HFF-Myc (cell line): ENCODE data around the gene PRKCD.

Source experiments
- DNase-seq: peaks from one replicate; pipeline ENCODE4 v3.0.0-alpha.2; 2011; ENCODE audit warnings: low read depth; ENCODE audit errors: extremely low read depth
- H3K4me3 ChIP-seq: replicated peaks from 2 replicates; pipeline ENCODE4 v1.5.1; 2011; ENCODE audit warnings: low read depth, mild to moderate bottlenecking, control low read depth, low read length
- TF ChIP-seq, protein P1 (sequence below): IDR thresholded peaks from 2 replicates; pipeline ENCODE4 v1.5.1; 2012; ENCODE audit warnings: mild to moderate bottlenecking, low read depth, low read length, control low read depth; ENCODE audit errors: missing control alignments

Gene PRKCD

GRCh38 chr3:53167418-53168174 lies 6.6 kb downstream of the PRKCD start:
- DNase-seq, result no peak
- H3K4me3 ChIP-seq, result no peak overlapping the region
- TF ChIP-seq, protein P1, sequence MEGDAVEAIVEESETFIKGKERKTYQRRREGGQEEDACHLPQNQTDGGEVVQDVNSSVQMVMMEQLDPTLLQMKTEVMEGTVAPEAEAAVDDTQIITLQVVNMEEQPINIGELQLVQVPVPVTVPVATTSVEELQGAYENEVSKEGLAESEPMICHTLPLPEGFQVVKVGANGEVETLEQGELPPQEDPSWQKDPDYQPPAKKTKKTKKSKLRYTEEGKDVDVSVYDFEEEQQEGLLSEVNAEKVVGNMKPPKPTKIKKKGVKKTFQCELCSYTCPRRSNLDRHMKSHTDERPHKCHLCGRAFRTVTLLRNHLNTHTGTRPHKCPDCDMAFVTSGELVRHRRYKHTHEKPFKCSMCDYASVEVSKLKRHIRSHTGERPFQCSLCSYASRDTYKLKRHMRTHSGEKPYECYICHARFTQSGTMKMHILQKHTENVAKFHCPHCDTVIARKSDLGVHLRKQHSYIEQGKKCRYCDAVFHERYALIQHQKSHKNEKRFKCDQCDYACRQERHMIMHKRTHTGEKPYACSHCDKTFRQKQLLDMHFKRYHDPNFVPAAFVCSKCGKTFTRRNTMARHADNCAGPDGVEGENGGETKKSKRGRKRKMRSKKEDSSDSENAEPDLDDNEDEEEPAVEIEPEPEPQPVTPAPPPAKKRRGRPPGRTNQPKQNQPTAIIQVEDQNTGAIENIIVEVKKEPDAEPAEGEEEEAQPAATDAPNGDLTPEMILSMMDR, result no peak

- DNase-seq, result no peak
- TF ChIP-seq, protein P1, result no peak
- no peak overlapping the region for H3K4me3 ChIP-seq
Measured at GRCh38 chr3:53168175-53168923, 7.3 kb downstream of the PRKCD start.

DNA sequence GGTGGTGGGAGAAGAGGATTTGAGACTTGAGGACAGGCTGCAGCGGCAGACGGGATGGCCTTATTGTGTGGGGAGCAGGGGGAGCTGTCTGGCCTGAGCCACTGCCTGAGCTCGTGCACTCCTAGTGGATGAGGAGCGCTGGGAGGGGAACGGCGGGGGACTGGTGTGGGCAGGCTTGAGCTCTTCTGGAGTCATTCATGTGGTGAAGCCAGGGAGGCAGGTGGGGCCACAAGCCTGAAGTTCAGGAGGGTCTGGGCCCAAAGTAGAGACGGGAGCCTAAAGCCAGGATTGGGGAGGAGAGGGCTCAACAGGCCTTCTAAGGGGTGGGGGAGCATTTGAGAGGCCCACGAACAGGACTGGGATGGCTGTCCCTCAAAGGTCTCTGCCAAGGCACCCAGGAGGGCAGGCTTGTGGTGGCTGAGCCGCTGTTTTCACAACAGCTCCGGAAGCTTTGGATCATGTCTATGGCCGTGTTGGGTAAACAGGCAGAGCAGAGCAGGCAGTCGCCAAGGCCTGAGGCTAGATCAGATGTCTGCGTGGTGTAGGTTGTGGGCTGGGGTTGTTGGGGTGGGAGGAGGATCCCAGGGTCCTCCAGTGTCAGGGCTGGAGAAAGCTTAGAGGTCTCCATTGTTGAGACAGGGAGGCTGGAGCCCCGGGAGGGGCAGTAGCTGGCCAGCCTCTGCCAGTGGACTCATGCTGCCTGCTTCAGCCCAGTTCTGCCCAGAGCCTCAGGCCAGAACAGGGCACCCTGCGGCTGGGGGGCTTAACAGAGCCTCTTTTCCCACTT lies 8.2 kb downstream of the PRKCD start:
- no peak overlapping the region for H3K4me3 ChIP-seq
- DNase-seq, result no peak
- TF ChIP-seq, protein P1, result no peak

DNA sequence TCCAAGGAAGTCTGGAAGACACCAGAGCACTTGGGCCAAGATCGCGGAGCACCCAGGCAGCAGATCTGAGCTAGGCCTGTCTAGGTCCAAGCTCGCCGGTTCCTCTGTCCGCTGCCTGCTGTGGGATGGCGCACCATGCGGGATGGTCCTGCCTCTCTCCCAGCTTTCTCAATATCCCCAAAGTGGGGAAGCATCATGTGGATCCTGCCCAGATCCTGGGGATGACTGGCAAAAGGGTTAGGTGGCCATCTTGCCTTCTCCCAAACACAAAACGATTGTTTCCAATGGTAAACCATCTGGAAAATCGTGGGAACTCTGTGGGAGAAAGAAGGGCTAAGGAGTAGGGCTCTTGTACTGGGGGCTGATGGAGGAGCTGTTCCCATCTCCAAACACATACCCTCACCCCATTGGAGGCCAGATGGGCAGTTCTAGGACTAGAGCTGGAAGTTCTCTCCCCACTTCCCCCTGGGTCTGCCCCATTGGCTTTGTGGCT lies 8.9 kb downstream of the PRKCD start:
- no peak for DNase-seq
- TF ChIP-seq, protein P1, result no peak
- H3K4me3 ChIP-seq, result no peak overlapping the region

- H3K4me3 ChIP-seq, result no peak overlapping the region
- TF ChIP-seq, protein P1, result no peak
- no peak for DNase-seq
Measured at GRCh38 chr3:53170325-53171063, 9.5 kb downstream of the PRKCD start.

- no peak for DNase-seq
- TF ChIP-seq, protein P1, result no peak
- no peak overlapping the region for H3K4me3 ChIP-seq
Measured at GRCh38 chr3:53171064-53171418, 10.0 kb downstream of the PRKCD start.
